ENCODE results near the gene RMI2.

The RMI2 gene

DNA sequence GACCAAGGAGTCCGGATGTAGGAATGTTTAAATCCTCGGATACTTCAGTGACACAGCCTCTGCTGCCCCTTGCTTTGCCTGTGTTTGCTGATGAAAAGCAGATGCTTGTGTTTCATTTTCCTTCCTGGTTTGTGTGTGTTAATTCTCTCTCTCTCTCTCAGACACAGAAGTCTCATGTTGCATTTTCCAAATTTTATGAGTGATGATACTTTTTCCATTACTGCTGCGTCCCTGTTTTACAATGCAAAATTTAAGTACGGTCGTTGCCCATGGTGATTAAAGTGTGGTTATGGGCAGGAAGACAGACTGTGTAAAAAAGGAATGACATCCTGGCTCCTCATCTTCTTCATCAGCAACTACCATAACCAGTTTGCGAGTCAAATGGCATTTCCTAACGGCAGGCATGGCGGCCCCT, 5.7 kb downstream of the RMI2 start:
- TF ChIP-seq, protein P1, sequence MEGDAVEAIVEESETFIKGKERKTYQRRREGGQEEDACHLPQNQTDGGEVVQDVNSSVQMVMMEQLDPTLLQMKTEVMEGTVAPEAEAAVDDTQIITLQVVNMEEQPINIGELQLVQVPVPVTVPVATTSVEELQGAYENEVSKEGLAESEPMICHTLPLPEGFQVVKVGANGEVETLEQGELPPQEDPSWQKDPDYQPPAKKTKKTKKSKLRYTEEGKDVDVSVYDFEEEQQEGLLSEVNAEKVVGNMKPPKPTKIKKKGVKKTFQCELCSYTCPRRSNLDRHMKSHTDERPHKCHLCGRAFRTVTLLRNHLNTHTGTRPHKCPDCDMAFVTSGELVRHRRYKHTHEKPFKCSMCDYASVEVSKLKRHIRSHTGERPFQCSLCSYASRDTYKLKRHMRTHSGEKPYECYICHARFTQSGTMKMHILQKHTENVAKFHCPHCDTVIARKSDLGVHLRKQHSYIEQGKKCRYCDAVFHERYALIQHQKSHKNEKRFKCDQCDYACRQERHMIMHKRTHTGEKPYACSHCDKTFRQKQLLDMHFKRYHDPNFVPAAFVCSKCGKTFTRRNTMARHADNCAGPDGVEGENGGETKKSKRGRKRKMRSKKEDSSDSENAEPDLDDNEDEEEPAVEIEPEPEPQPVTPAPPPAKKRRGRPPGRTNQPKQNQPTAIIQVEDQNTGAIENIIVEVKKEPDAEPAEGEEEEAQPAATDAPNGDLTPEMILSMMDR (IDR thresholded peaks at IDR 0.05; ENCODE audit: unreplicated experiment in 3 of 3), result no peak
- peak overlapping the region; percentile 94 to 95 (median 95) for H3K27ac Mint-ChIP-seq
- H3K9me3 Mint-ChIP-seq, result no peaks in the 10 kb centered on the region

DNA sequence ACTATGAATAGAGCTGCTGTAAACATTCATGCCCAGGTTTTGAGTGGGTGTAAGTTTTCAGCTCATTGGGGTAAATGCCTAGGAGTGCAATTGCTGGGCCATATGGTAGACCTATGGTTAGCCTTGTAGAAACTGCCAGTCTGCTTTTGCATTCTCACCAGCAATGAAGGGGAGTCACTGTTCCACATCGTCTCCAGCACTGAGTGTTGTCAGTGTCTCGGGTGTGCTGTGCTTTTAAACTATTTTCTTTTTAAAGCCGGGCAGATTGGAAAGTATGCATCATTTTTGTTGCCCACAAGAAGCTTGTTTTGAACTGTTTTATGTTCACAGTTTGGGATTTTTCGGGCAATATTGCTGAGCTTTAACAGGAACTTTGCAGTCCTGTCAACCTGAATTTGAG, 7.9 kb downstream of the RMI2 start:
- no peaks in the 10 kb centered on the region for H3K9me3 Mint-ChIP-seq
- no peak overlapping the region for H3K4me3 Mint-ChIP-seq
- peaks cover 12% of the 10 kb centered on the region for H3K36me3 Mint-ChIP-seq (ENCODE audit: low read depth)
- H3K4me1 Mint-ChIP-seq, result peaks cover 55% of the 10 kb centered on the region
- TF ChIP-seq, protein P1 (IDR thresholded peaks at IDR 0.05; ENCODE audit: unreplicated experiment in 3 of 3), result no peak
- peaks cover 4% of the 10 kb centered on the region for H3K27me3 Mint-ChIP-seq (ENCODE audit: low read depth)
- peak overlapping the region in 1 of 3 experiments; percentile 79 for H3K27ac Mint-ChIP-seq

More for the DNA sequence above, 5.7 kb downstream of the RMI2 start:
- H3K4me3 Mint-ChIP-seq, result peak overlapping the region in 2 of 3 experiments; percentile 29 to 30
- peaks cover 12% of the 10 kb centered on the region for H3K36me3 Mint-ChIP-seq (ENCODE audit: low read depth)
- H3K4me1 Mint-ChIP-seq, result peaks cover 56% of the 10 kb centered on the region
- no peaks in the 10 kb centered on the region for H3K27me3 Mint-ChIP-seq (ENCODE audit: low read depth)

DNA sequence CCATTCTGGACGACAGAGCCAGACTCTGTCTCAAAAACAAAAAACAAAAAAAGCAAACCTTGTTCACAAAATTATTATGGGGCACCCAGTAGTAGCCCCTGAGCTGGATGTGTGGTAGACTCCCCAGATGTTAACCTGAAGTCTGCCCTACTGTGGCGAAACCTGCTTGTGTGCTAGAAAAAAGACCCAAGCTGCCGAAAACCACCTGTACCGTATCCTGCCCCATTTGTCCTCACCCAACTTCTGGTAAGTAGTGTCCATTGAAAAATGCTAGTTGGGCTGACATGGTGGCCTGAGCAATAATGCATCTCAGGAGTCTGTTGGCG, 9.1 kb downstream of the RMI2 start:
- Mint-ChIP-seq H3K27me3 (ENCODE audit: low read depth) (peaks cover 4% of the 10 kb centered on the region), H3K36me3 (ENCODE audit: low read depth) (peaks cover 12% of the 10 kb centered on the region), H3K4me1 (peaks cover 51% of the 10 kb centered on the region), H3K9me3 (no peaks in the 10 kb centered on the region), H3K4me3 (no peak overlapping the region), H3K27ac (peak overlapping the region in 2 of 3 experiments; percentile 87)
- TF ChIP-seq, protein P1 (IDR thresholded peaks at IDR 0.05; ENCODE audit: unreplicated experiment in 3 of 3), result no peak

DNA sequence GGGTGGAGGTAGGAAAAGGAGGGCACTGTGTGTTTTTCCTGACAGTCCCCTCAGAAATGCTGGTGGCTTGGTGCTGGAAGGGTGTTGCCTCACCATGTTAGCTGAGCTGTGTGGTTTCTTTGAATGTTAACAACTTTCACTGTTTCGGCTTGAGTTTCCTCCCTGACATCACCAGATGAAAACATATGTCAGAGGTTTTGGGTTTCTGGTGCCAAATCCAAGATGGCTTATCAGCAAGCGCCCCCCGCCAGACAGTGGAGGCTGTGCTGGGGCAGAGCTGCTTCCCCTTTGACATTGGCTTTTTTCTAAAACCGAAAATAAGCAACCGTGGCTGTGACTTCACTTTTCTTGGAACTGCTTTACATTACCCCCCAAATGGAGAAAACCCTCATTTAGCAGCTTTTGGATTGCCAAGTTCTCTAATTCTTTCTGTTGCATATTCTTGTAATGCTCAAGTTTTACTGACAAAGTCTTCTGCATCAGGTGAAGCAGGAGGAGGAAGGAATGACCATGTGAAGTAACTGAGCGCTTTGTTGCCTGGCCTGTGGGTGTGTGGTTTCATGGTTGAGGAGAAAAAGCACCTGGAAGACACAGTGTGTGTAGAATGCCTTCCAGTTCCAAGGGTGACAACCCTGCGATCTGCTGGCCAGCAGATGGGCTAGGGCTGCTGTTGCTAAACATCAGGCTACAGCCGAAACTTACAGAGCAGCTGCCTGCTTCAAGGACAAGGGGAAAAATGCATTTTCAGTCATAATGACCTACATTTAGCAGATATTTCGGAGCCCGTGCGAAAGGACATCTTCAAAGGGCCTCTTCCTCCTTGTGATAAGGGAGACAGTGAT, 9.7 kb downstream of the RMI2 start:
- peaks cover 4% of the 10 kb centered on the region for H3K27me3 Mint-ChIP-seq (ENCODE audit: low read depth)
- H3K9me3 Mint-ChIP-seq, result no peaks in the 10 kb centered on the region
- H3K27ac Mint-ChIP-seq, result peak overlapping the region; percentile 62 to 87 (median 87)
- TF ChIP-seq, protein P1 (IDR thresholded peaks at IDR 0.05; ENCODE audit: unreplicated experiment in 3 of 3), result no peak
- peaks cover 12% of the 10 kb centered on the region for H3K36me3 Mint-ChIP-seq (ENCODE audit: low read depth)
- peaks cover 50% of the 10 kb centered on the region for H3K4me1 Mint-ChIP-seq
- peak overlapping the region in 1 of 3 experiments; percentile 14 for H3K4me3 Mint-ChIP-seq

DNA sequence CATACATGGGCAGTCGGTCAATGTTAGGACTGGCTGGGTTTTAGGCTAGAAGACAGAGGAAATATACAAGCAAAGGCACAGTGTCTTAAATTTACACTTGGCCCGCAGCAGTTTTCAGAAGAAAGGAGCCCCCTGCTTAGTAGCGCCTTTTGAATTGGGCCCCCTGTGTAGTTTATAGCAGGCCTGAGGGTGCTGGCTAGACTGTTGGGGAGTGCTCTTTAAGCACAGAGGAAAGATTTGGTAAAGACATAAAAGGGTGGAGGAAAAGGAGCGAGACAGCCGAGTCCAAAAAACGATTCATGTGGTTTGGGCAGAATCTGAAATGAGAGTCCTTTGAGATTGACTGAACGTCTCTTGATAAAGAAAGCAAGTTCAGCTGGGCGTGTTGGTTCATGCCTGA, 10.6 kb downstream of the RMI2 start:
- peak overlapping the region; percentile 16 to 87 (median 87) for H3K27ac Mint-ChIP-seq
- TF ChIP-seq, protein P1 (IDR thresholded peaks at IDR 0.05; ENCODE audit: unreplicated experiment in 3 of 3), result no peak
- peaks cover 12% of the 10 kb centered on the region for H3K36me3 Mint-ChIP-seq (ENCODE audit: low read depth)
- peaks cover 49% of the 10 kb centered on the region for H3K4me1 Mint-ChIP-seq
- H3K27me3 Mint-ChIP-seq (ENCODE audit: low read depth), result peaks cover 4% of the 10 kb centered on the region
- H3K9me3 Mint-ChIP-seq, result no peaks in the 10 kb centered on the region
- no peak overlapping the region for H3K4me3 Mint-ChIP-seq

All from nephron (organoid).